Vagina (tissue), 2 donors: ENCODE measurements around the gene THAP5. TPM values are rescaled to one million over a fixed set of nuclear protein-coding genes. Genes with fewer than 3 reads are reported as not detected.

ENCODE experiments used
- DNase-seq, 2 donors: peaks; one replicate each; pipeline ENCODE4 v3.0.0-alpha.2; 2017; ENCODE audit errors: extremely low spot score in 2 of 2
- H3K27ac ChIP-seq: fragments of 200-600 bp; sonication (generic); one replicate; pipeline ENCODE4 v1.5.1; 2019
- H3K27me3 ChIP-seq: fragments of 200-600 bp; sonication (generic); one replicate; pipeline ENCODE4 v1.5.1; 2019
- H3K36me3 ChIP-seq, 2 donors: fragments of 200-600 bp; sonication (generic); one replicate each; pipeline ENCODE4 v1.5.1; 2017 to 2019
- H3K4me1 ChIP-seq: fragments of 200-600 bp; sonication (generic); one replicate; pipeline ENCODE4 v1.5.1; 2019
- H3K4me3 ChIP-seq, 2 donors: fragments of 200-600 bp; sonication (generic); 1 replicate in 1 of 2; 2 replicates in 1 of 2; pipeline ENCODE4 v1.5.1; 2016 to 2019
- H3K9me3 ChIP-seq: fragments of 200-600 bp; sonication (generic); one replicate; pipeline ENCODE4 v1.5.1; 2019
- POLR2A ChIP-seq, 2 donors: fragments of 450-650 bp; IDR thresholded peaks; one replicate each; pipeline ENCODE4 v1.6.1; 2017; ENCODE audit warnings: antibody characterized with exemption in 2 of 2, mild to moderate bottlenecking in 2 of 2, moderate library complexity in 2 of 2
- POLR2AphosphoS5 ChIP-seq, 2 donors: sonication (generic); formaldehyde crosslinking; IDR thresholded peaks; one replicate each; pipeline ENCODE4 v1.9.0; 2017; ENCODE audit warnings: antibody characterized with exemption in 2 of 2, mild to moderate bottlenecking in 2 of 2, low read depth in 1 of 2; ENCODE audit not compliant: insufficient read depth in 1 of 2
- intact Hi-C: fragments of 100-400 bp; cut with DNase I; formaldehyde crosslinking; loops from one replicate; pipeline ENCODE4 v1.15.1; 2023
- total RNA-seq: library from RNA; depleted of rRNA; stranded (reverse); fragments of >200 nt; gene quantifications from one replicate; pipeline ENCODE4 v1.2.3, GENCODE V29; 2016
- TF ChIP-seq, protein P1 (sequence below), 3 experiments: fragments of 450-650 bp in 2 of 3; fragments of 200-600 bp in 1 of 3; sonication (generic) in 1 of 3; IDR thresholded peaks; one replicate each; pipeline ENCODE4 v1.5.1; 2017 to 2019; ENCODE audit warnings: antibody characterized with exemption in 3 of 3, mild to moderate bottlenecking in 2 of 3, moderate library complexity in 2 of 3

Gene THAP5
- total RNA-seq, 1 donor from 2014 or later, result 14.5 TPM

- TF ChIP-seq POLR2AphosphoS5 (IDR thresholded peaks at IDR 0.05; ENCODE audit: insufficient read depth in 1 of 2, low read depth in 1 of 2) (no peak), POLR2A (IDR thresholded peaks at IDR 0.05) (no peak)
- TF ChIP-seq, protein P1, sequence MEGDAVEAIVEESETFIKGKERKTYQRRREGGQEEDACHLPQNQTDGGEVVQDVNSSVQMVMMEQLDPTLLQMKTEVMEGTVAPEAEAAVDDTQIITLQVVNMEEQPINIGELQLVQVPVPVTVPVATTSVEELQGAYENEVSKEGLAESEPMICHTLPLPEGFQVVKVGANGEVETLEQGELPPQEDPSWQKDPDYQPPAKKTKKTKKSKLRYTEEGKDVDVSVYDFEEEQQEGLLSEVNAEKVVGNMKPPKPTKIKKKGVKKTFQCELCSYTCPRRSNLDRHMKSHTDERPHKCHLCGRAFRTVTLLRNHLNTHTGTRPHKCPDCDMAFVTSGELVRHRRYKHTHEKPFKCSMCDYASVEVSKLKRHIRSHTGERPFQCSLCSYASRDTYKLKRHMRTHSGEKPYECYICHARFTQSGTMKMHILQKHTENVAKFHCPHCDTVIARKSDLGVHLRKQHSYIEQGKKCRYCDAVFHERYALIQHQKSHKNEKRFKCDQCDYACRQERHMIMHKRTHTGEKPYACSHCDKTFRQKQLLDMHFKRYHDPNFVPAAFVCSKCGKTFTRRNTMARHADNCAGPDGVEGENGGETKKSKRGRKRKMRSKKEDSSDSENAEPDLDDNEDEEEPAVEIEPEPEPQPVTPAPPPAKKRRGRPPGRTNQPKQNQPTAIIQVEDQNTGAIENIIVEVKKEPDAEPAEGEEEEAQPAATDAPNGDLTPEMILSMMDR (IDR thresholded peaks at IDR 0.05), result peak; percentile 26 to 56 (median 36)
- H3K36me3 ChIP-seq, result no peaks in the 10 kb centered on the region
- H3K27me3 ChIP-seq, result no peaks in the 10 kb centered on the region
- H3K9me3 ChIP-seq, result no peaks in the 10 kb centered on the region
- H3K4me1 ChIP-seq, result no peaks in the 10 kb centered on the region
- H3K4me3 ChIP-seq, result no peak overlapping the region
- intact Hi-C loops, result no loop called here
- no peak overlapping the region for H3K27ac ChIP-seq
- DNase-seq, result no peak
These were observed 43.8 kb upstream of the THAP5 start for GRCh38 chr7:108613147-108613948.

GRCh38 chr7:108611268-108611667 lies 41.8 kb upstream of the THAP5 start:
- no peaks in the 10 kb centered on the region for H3K4me1 ChIP-seq
- no peak for DNase-seq
- no peak overlapping the region for H3K4me3 ChIP-seq
- intact Hi-C loops, result no loop called here
- no peaks in the 10 kb centered on the region for H3K36me3 ChIP-seq
- TF ChIP-seq POLR2AphosphoS5 (IDR thresholded peaks at IDR 0.05; ENCODE audit: insufficient read depth in 1 of 2, low read depth in 1 of 2) (no peak), POLR2A (IDR thresholded peaks at IDR 0.05) (no peak)
- TF ChIP-seq, protein P1 (IDR thresholded peaks at IDR 0.05), result no peak
- H3K9me3 ChIP-seq, result no peaks in the 10 kb centered on the region
- H3K27me3 ChIP-seq, result no peaks in the 10 kb centered on the region
- H3K27ac ChIP-seq, result no peak overlapping the region

DNA sequence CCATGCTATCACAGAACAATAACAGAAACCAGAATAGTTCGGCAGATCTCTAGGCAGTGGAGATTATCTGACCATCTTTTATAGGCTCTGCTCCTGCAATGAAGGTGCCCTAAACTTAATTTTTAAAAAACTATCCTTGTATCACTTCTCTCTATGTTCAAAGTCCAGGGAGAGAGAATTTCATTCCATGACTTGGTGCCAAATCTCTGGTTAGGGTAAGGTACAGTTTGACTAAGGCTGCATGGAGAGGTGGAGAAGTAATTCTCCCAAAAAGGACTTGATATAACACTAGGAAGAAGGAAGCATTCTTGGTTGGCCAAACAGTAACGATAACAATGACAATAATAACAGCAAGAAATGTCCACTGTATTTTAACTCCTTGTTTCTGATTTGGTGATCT lies 40.1 kb upstream of the THAP5 start:
- intact Hi-C loops, result no loop called here
- TF ChIP-seq POLR2AphosphoS5 (IDR thresholded peaks at IDR 0.05; ENCODE audit: insufficient read depth in 1 of 2, low read depth in 1 of 2) (no peak), POLR2A (IDR thresholded peaks at IDR 0.05) (no peak)
- TF ChIP-seq, protein P1 (IDR thresholded peaks at IDR 0.05), result no peak
- H3K4me1 ChIP-seq, result no peaks in the 10 kb centered on the region
- no peaks in the 10 kb centered on the region for H3K9me3 ChIP-seq
- no peaks in the 10 kb centered on the region for H3K27me3 ChIP-seq
- H3K4me3 ChIP-seq, result no peak overlapping the region
- H3K27ac ChIP-seq, result no peak overlapping the region
- no peaks in the 10 kb centered on the region for H3K36me3 ChIP-seq
- DNase-seq, result no peak

DNA sequence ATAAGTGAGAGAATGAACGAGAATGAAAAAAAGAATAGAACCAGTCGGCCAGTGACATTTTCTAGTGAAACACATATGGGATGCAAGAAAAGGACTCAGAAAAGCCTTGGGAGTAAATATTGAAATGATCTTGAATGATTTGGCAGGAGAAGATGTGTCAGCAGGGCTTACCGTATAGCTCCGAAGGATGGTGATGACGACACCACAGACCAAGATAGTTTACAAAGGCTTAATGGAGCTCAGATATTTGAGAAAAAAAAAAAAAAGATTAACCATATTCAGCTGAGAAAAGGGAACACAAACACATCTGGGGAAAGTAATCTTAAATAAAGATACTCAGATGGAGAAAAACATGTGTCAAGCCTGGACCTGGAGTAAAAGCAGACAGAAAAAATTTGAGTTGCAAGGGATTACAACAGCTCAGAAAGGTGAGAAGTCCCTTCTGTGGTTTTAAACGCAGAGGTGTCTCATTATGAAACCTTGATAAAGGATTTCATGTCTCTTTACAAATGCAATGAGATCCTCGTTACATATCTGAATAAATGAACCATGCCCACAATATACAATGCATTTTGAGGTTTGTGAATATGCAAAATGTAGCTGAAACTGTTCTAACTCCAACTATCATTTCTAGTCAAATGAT lies 36.2 kb upstream of the THAP5 start:
- no peak for DNase-seq
- H3K4me3 ChIP-seq, result no peak overlapping the region
- no peak overlapping the region for H3K27ac ChIP-seq
- no peaks in the 10 kb centered on the region for H3K27me3 ChIP-seq
- H3K4me1 ChIP-seq, result no peaks in the 10 kb centered on the region
- H3K9me3 ChIP-seq, result no peaks in the 10 kb centered on the region
- TF ChIP-seq POLR2A (IDR thresholded peaks at IDR 0.05) (no peak), POLR2AphosphoS5 (IDR thresholded peaks at IDR 0.05; ENCODE audit: insufficient read depth in 1 of 2, low read depth in 1 of 2) (no peak)
- TF ChIP-seq, protein P1 (IDR thresholded peaks at IDR 0.05), result no peak
- no peaks in the 10 kb centered on the region for H3K36me3 ChIP-seq
- intact Hi-C loops, result no loop called here
